ENCODE data around the gene ZNF385A. TPM values are rescaled to one million over a fixed set of nuclear protein-coding genes. Genes with fewer than 3 reads are reported as not detected.

The ZNF385A gene
- total and polyA plus RNA-seq, 9 of the 15 experiments (the other 6 are each of a cell fraction or from before 2014, with no cell fraction given) = 1.0 to 111 (median 7.7) TPM

DNA sequence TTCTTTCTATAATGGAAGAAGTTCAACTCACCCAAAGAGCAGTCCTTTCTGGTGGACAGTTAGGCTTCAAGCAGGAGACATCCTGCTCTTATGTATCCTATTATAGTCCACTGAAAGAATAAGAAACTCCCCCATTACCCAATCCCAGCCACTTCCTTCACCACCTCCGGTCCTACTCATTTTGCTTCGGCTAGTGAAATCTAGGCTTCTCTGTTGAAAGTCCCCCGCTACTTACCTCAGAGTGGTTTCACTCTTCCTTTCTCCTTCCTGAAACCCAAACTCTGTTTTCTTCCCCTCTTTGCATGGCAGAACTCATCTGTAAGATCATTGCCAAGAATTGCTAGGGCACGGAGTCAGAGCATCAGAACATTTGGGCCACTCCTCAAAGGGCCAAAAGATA lies 20.1 kb downstream of the ZNF385A start, which contains the start of gene GPR84 (continued):
- TF ChIP-seq KAT2B (IDR thresholded peaks at IDR 0.05; ENCODE audit: low read depth, low read length) = no peak

DNA sequence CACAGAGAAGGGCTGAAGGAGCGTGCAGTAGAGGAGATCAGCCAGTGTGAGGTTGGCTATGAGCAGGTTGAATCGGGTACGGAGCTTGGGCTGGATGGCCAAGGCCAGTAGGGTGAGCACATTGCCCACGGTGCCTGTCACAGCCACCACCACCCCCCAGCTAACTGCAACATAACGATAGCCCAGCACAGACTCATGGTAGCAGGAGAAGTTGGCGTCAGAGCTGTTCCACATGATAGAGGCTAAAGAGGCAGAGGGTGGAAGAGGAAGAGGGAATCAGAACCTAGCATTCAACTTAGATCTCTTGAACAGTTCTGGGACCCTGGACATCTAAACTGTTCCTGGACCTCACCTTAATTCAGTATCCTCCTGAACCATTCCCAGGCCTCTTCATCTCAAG lies 20.9 kb downstream of the ZNF385A start:
- Histone ChIP-seq H3K9me1 (ENCODE audit: control insufficient read depth, insufficient read depth, low read length) (no peaks in the 10 kb centered on the region), H3K79me2 (ENCODE audit: control insufficient read depth, insufficient read depth, low read length) (peaks cover 18% of the 10 kb centered on the region; the same call in 2 of the 3 replicates), H3K27me3 (ENCODE audit: control insufficient read depth in 2 of 2, insufficient read depth in 2 of 2, low read length in 2 of 2) (no peaks in the 10 kb centered on the region), H3K36me3 (ENCODE audit: control insufficient read depth, insufficient read depth, low read length) (no peaks in the 10 kb centered on the region; the same call in 2 of the 3 replicates), H3K4me1 (replicated peaks in 1 of 2; ENCODE audit: control insufficient read depth in 2 of 2, insufficient read depth in 2 of 2, low read length in 2 of 2) (peaks cover 21 to 33% of the 10 kb centered on the region in 2 experiments), H4K20me1 (replicated peaks; ENCODE audit: control insufficient read depth, insufficient read depth, low read length) (no peaks in the 10 kb centered on the region), H3K9me3 (replicated peaks; ENCODE audit: control insufficient read depth, insufficient read depth, low read depth, low read length) (no peaks in the 10 kb centered on the region), H3K9ac (ENCODE audit: insufficient read depth in 1 of 2, low read depth in 2 of 2, low read length in 2 of 2) (peak overlapping the region in 1 of 2 experiments; percentile 59; a peak in 2 of 4 replicates), H3K4me2 (ENCODE audit: insufficient read depth, low read length) (no peak overlapping the region), H2AFZ (ENCODE audit: low read depth, low read length) (no peak overlapping the region), H3K27ac (ENCODE audit: extremely low read depth, low read depth, low read length) (no peak overlapping the region), H3K4me3 (no peak overlapping the region)
- ATAC-seq = no peak
- no peak for TF ChIP-seq HNRNPL (IDR thresholded peaks at IDR 0.05; ENCODE audit: low read depth, low read length)
- TF ChIP-seq HDAC1 (IDR thresholded peaks at IDR 0.05) = no peak
- no peak for TF ChIP-seq ELK3 (CRISPR knock-in tag; IDR thresholded peaks at IDR 0.05)
- TF ChIP-seq ZNF444 (CRISPR knock-in tag; IDR thresholded peaks at IDR 0.05) = no peak
- TF ChIP-seq BACH1 (tag; IDR thresholded peaks at IDR 0.05) = no peak
- TF ChIP-seq TCF7L2 (IDR thresholded peaks at IDR 0.05; ENCODE audit: low read depth, low read length) = no peak
- intact Hi-C loops (cut with micrococcal nuclease) (loop anchor here (5.0 to 10.0 kb wide), 2 partner anchors 36 to 379 kb away; partner anchors contain the start of genes COPZ1 and HOXC10), in situ Hi-C loops (cut with MboI) (loop anchor here (10.0 kb wide), 2 partner anchors 69 to 379 kb away; partner anchors contain the start of gene HOXC10)
- ChIA-PET CTCF (ENCODE audit: low intra/inter-chr PET ratio) (no interaction called here), POLR2A (interaction anchor here (0.7 kb wide), 1 partner anchor 26 kb away, joined by 3 read pairs; no protein-coding TSS in a partner anchor)
- BruUV-seq (replicated peaks) = no TSS peak
- no peak for FAIRE-seq
- DNase-seq (ENCODE audit: extremely low read depth in 1 of 4, low spot score in 3 of 4) = no peak
- WGBS (ENCODE audit: insufficient coverage, low coverage, missing lambda C conversion rate) = 50% methylated on average over 6 of the region's 6 CpGs
